Trophoblast cell (in vitro differentiated cells and primary cell): ENCODE data around the gene KIF1A.

Experiments used
- DNase-seq, 2 donors: peaks; one replicate each; pipeline ENCODE4 v3.0.0-alpha.2; 2016
- H2AFZ ChIP-seq: 2 replicates; pipeline ENCODE4 v1.6.1; 2013; ENCODE audit warnings: low read length, moderate library complexity, mild to moderate bottlenecking; ENCODE audit not compliant: insufficient read depth, poor library complexity
- H2AK5ac ChIP-seq: 2 replicates; pipeline ENCODE4 v1.6.1; 2013; ENCODE audit warnings: mild to moderate bottlenecking, low read length
- H2BK120ac ChIP-seq: 2 replicates; pipeline ENCODE4 v1.6.1; 2013; ENCODE audit warnings: low read length, mild to moderate bottlenecking, moderate library complexity; ENCODE audit not compliant: insufficient read depth, poor library complexity
- H2BK12ac ChIP-seq: 2 replicates; pipeline ENCODE4 v1.6.1; 2013; ENCODE audit warnings: mild to moderate bottlenecking, low read length, moderate library complexity
- H2BK5ac ChIP-seq: 2 replicates; pipeline ENCODE4 v1.6.1; 2013; ENCODE audit warnings: low read length, low read depth, moderate library complexity, mild to moderate bottlenecking; ENCODE audit not compliant: poor library complexity
- H3K14ac ChIP-seq: 2 replicates; pipeline ENCODE4 v1.6.1; 2013; ENCODE audit warnings: mild to moderate bottlenecking, low read length
- H3K18ac ChIP-seq: 2 replicates; pipeline ENCODE4 v1.6.1; 2013; ENCODE audit warnings: mild to moderate bottlenecking, low read length
- H3K23ac ChIP-seq: 2 replicates; pipeline ENCODE4 v1.6.1; 2013; ENCODE audit warnings: low read length
- H3K27ac ChIP-seq: 2 replicates; pipeline ENCODE4 v1.5.1; 2013; ENCODE audit warnings: low read depth, mild to moderate bottlenecking, inconsistent platforms, low read length, moderate library complexity
- H3K27me3 ChIP-seq: 2 replicates; pipeline ENCODE4 v1.6.1; 2013; ENCODE audit warnings: inconsistent platforms, mild to moderate bottlenecking, low read length, moderate library complexity; ENCODE audit not compliant: insufficient read depth
- H3K36me3 ChIP-seq, 2 experiments: 1 replicate in 1 of 2; 2 replicates in 1 of 2; pipeline ENCODE4 v1.6.1; 2013; ENCODE audit warnings: low read length in 2 of 2, mild to moderate bottlenecking in 2 of 2, moderate library complexity in 1 of 2; ENCODE audit not compliant: insufficient read depth in 2 of 2, control insufficient read depth in 1 of 2
- H3K4ac ChIP-seq: 2 replicates; pipeline ENCODE4 v1.6.1; 2013; ENCODE audit warnings: low read depth, mild to moderate bottlenecking, low read length, moderate library complexity
- H3K4me1 ChIP-seq, 2 experiments: 1 replicate in 1 of 2; 2 replicates in 1 of 2; pipeline ENCODE4 v1.6.1; 2013; ENCODE audit warnings: low read length in 2 of 2, mild to moderate bottlenecking in 2 of 2, moderate library complexity in 1 of 2; ENCODE audit not compliant: insufficient read depth in 2 of 2, control insufficient read depth in 1 of 2
- H3K4me2 ChIP-seq: 2 replicates; pipeline ENCODE4 v1.6.1; 2013; ENCODE audit warnings: inconsistent platforms, mild to moderate bottlenecking, low read length, moderate library complexity
- H3K4me3 ChIP-seq: 2 replicates; pipeline ENCODE4 v1.5.1; 2013; ENCODE audit warnings: mild to moderate bottlenecking, low read depth, low read length, inconsistent platforms
- H3K79me1 ChIP-seq: one replicate; pipeline ENCODE4 v1.6.1; 2013; ENCODE audit warnings: low read length
- H3K79me2 ChIP-seq: 2 replicates; pipeline ENCODE4 v1.6.1; 2013; ENCODE audit warnings: low read length, mild to moderate bottlenecking; ENCODE audit not compliant: control insufficient read depth, insufficient read depth, poor library complexity
- H3K9ac ChIP-seq: 2 replicates; pipeline ENCODE4 v1.6.1; 2013; ENCODE audit warnings: mild to moderate bottlenecking, low read length
- H3K9me3 ChIP-seq: 2 replicates; pipeline ENCODE4 v1.6.1; 2013; ENCODE audit warnings: low read depth, mild to moderate bottlenecking, control low read depth, inconsistent platforms, low read length; ENCODE audit not compliant: insufficient read depth
- H4K12ac ChIP-seq: 2 replicates; pipeline ENCODE4 v1.6.1; 2013; ENCODE audit warnings: low read depth, mild to moderate bottlenecking, low read length, moderate library complexity
- H4K8ac ChIP-seq: 2 replicates; pipeline ENCODE4 v1.6.1; 2013; ENCODE audit warnings: low read depth, mild to moderate bottlenecking, low read length, moderate library complexity
- H4K91ac ChIP-seq: one replicate; pipeline ENCODE4 v1.6.1; 2013; ENCODE audit warnings: low read depth, mild to moderate bottlenecking, low read length, moderate library complexity
- WGBS: extraction: QIAGEN DNeasy Blood & Tissue Kit; methylation state at CpG from one replicate; pipeline ENCODE4 v1.1.7; 2013; ENCODE audit warnings: missing lambda C conversion rate; ENCODE audit not compliant: insufficient read length, insufficient coverage; ENCODE audit errors: extremely low coverage; 5-methylcytosine and 5-hydroxymethylcytosine counted together

The KIF1A gene

DNA sequence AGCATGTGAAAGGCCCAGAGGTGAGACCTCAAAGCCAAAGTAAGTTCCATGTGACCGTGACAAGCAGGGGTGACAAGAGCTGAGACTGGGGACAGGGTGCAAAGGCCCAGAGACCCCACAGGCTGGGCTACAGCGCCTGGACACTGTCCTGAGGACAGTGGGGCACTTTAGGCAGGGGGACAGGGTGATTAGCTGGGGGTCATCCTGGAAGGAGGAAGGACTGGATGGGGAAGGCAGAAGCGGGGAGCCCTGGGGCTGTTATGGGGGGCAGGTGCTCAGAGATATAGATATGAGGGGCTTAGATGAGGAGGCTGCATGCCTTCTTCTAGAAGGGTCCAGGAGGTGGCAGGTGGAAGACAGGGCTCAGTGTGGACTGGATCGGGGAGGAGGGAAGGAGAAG is 31.5 kb downstream of the KIF1A start:
- H3K36me3 ChIP-seq = no peaks in the 10 kb centered on the region
- no peaks in the 10 kb centered on the region for H3K27me3 ChIP-seq
- WGBS = no CpG with 5 or more reads among the region's 4 CpGs
- H3K4ac ChIP-seq = no peak overlapping the region
- H3K79me2 ChIP-seq = no peaks in the 10 kb centered on the region
- H4K91ac ChIP-seq = no peak overlapping the region
- H2BK12ac ChIP-seq = no peak overlapping the region
- H2BK5ac ChIP-seq = no peak overlapping the region
- no peak overlapping the region for H3K14ac ChIP-seq
- no peak overlapping the region for H3K4me3 ChIP-seq
- no peaks in the 10 kb centered on the region for H3K9me3 ChIP-seq
- no peak overlapping the region for H2BK120ac ChIP-seq
- no peak overlapping the region for H3K18ac ChIP-seq
- no peak overlapping the region for H4K8ac ChIP-seq
- no peak overlapping the region for H3K23ac ChIP-seq
- no peak overlapping the region for H3K4me2 ChIP-seq
- H2AFZ ChIP-seq = no peak overlapping the region
- H3K9ac ChIP-seq = no peak overlapping the region
- H3K79me1 ChIP-seq = no peaks in the 10 kb centered on the region
- H4K12ac ChIP-seq = no peak overlapping the region
- no peak overlapping the region for H2AK5ac ChIP-seq
- H3K4me1 ChIP-seq = no peaks in the 10 kb centered on the region
- no peak overlapping the region for H3K27ac ChIP-seq
- no peak for DNase-seq

DNA sequence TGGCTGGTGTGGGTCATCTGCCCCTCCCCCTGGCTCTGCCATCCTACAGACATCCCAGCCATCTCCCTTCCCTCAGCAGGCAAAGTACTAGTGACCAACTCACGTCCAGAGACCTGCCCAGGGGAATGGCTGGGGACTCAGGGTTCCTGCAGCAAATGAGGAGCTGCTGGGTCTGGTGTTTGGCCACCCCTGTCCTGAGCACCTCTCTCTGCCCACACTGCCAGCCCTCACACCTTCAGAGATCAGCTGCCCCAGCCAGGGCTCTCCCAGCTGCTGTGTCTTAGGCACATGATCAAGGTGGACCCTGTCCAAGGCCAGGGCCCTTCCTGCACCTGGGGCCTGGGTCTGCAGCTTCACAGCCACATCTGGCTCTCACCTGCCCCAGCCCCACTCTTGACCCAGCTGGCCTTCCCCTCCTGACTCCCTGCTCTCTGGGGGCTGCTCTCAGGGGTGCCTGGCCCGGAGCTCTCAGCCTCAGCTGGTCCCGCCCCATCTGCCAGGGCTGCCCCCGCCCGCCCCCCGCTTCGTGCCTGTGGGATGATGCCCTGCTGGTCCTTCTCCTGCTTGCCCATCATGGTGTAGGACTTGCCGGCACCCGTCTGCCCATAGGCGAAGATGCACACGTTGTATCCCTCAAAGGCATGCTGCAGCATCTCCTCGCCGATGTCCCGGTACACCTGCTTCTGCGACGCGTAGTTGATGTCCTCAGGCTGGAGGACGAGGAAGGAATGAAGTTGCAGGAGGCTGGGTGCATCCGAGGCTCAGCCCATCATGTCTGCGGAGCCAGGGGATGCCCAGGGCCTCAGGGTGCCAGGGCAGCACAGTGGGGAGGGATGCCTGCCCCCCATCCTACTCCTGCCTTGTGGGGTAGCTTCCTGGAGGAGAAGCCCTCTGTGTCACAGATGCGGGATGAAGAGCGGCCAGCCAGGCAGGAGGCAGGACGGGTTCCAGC is 32.2 kb downstream of the KIF1A start:
- Histone ChIP-seq H3K4me1 (no peaks in the 10 kb centered on the region), H3K9me3 (no peaks in the 10 kb centered on the region), H2BK12ac (no peak overlapping the region), H3K27ac (no peak overlapping the region), H2AFZ (no peak overlapping the region), H2AK5ac (no peak overlapping the region), H3K4ac (no peak overlapping the region), H3K18ac (no peak overlapping the region), H3K27me3 (no peaks in the 10 kb centered on the region), H2BK5ac (no peak overlapping the region), H3K79me1 (no peaks in the 10 kb centered on the region), H3K79me2 (no peaks in the 10 kb centered on the region), H3K9ac (no peak overlapping the region), H3K4me3 (no peak overlapping the region), H2BK120ac (no peak overlapping the region), H3K4me2 (no peak overlapping the region), H4K8ac (no peak overlapping the region), H4K91ac (no peak overlapping the region), H3K14ac (no peak overlapping the region), H3K36me3 (no peaks in the 10 kb centered on the region), H3K23ac (no peak overlapping the region), H4K12ac (no peak overlapping the region)
- WGBS = no CpG with 5 or more reads among the region's 23 CpGs
- no peak for DNase-seq

DNA sequence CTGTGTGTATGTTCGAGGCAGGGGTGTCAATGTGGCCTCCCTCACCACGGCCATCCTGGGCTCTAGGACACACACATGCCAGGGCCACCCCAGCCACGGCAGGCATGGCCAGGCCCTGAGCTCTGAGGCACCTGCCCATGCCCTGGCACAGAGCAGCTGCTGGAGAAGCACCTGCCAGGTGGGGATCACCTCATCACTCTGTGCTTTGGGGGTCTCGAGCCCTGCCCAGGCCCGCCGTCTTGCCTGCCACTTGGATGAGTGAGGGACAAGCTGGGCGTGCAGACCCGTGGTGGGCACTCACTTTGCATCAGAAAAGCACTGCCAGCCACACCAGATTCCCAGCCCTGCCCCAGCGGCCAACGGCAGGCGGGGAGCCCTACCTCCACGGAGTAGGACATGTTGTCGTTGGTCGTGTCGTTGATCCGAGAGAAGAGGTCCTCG is 33.1 kb downstream of the KIF1A start:
- no peaks in the 10 kb centered on the region for H3K36me3 ChIP-seq

DNA sequence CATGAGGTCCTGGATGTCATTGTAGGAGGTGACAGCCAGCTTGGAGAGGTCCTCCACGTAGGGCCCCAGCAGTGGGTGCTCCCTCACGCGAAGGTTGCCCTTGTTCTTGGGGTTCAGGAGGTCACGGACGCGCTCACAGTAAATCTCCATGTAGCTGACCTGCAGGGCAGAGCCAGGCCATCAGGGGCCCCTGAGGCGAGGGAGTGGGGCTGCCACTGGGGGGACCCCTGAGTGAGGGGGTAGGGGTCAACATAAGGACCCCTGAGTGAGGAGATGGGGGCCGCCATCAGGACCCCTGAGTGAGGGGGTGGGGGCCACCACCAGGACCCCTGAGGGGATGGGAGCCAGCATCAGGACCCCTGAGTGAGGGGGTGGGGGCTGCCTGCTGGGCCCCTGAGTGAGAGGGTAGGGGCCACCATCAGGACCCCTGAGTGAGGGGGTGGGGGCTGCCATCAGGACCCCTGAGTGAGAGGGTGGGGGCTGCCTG is 33.6 kb downstream of the KIF1A start:
- no peak overlapping the region for H3K18ac ChIP-seq

More for the DNA sequence above, 33.1 kb downstream of the KIF1A start:
- Histone ChIP-seq H3K9ac (no peak overlapping the region), H3K4me1 (no peaks in the 10 kb centered on the region), H2AK5ac (no peak overlapping the region), H3K27me3 (no peaks in the 10 kb centered on the region), H4K8ac (no peak overlapping the region), H3K4ac (no peak overlapping the region), H3K14ac (no peak overlapping the region), H3K79me2 (no peaks in the 10 kb centered on the region), H3K4me2 (no peak overlapping the region), H3K18ac (no peak overlapping the region), H3K27ac (no peak overlapping the region), H2AFZ (no peak overlapping the region), H2BK12ac (no peak overlapping the region), H3K23ac (no peak overlapping the region), H3K79me1 (no peaks in the 10 kb centered on the region), H4K91ac (no peak overlapping the region), H3K4me3 (no peak overlapping the region), H2BK5ac (no peak overlapping the region), H4K12ac (no peak overlapping the region), H2BK120ac (no peak overlapping the region), H3K9me3 (no peaks in the 10 kb centered on the region)
- WGBS = no CpG with 5 or more reads among the region's 17 CpGs
- no peak for DNase-seq

More for the DNA sequence above, 33.6 kb downstream of the KIF1A start:
- no peak for DNase-seq
- Histone ChIP-seq H3K4ac (no peak overlapping the region), H4K8ac (no peak overlapping the region), H3K9me3 (peaks cover 2% of the 10 kb centered on the region), H3K27me3 (no peaks in the 10 kb centered on the region), H2AK5ac (no peak overlapping the region), H2BK12ac (no peak overlapping the region), H3K4me1 (no peaks in the 10 kb centered on the region), H3K14ac (no peak overlapping the region), H2BK120ac (no peak overlapping the region), H3K9ac (no peak overlapping the region), H3K79me2 (no peaks in the 10 kb centered on the region), H3K4me3 (no peak overlapping the region), H3K27ac (no peak overlapping the region), H3K4me2 (no peak overlapping the region), H4K91ac (no peak overlapping the region), H2BK5ac (no peak overlapping the region), H3K36me3 (no peaks in the 10 kb centered on the region), H2AFZ (no peak overlapping the region), H4K12ac (no peak overlapping the region), H3K23ac (no peak overlapping the region), H3K79me1 (no peaks in the 10 kb centered on the region)
- no CpG with 5 or more reads among the region's 8 CpGs for WGBS
